WTC11 (cell line): Measurements from ENCODE around the gene GNAS-AS1. TPM values are rescaled to one million over a fixed set of nuclear protein-coding genes. Genes with fewer than 3 reads are reported as not detected.

Experiments used
- ATAC-seq: fragments of 200-7000 bp; cut with Tn5 transposase; 2 replicates; pipeline ENCODE4 v1.10.0; 2021; ENCODE audit warnings: mild to moderate bottlenecking, moderate library complexity
- CTCF ChIA-PET: fragments of 300-600 bp; sonication (Branson Sonifier 250); formaldehyde crosslinking; loops from one replicate; lab custom pipeline; 2021; ENCODE audit warnings: antibody characterized with exemption; lab: Charles Lee
- POLR2A ChIA-PET: fragments of 350-600 bp; sonication (Branson Sonifier 250); formaldehyde crosslinking; loops from one replicate; lab custom pipeline; 2021; ENCODE audit warnings: antibody characterized with exemption; lab: Charles Lee
- DNase-seq: peaks from one replicate; pipeline ENCODE4 v3.0.0; 2021; ENCODE audit warnings: low spot score
- H3K27ac Mint-ChIP-seq: 2 replicates; pipeline ENCODE4 v1.8.0; 2021; ENCODE audit warnings: mixed read lengths
- H3K27me3 Mint-ChIP-seq: 2 replicates; pipeline ENCODE4 v1.8.0; 2021; ENCODE audit warnings: low read depth, mild to moderate bottlenecking, moderate library complexity, mixed read lengths
- H3K36me3 Mint-ChIP-seq: 2 replicates; pipeline ENCODE4 v1.8.0; 2021; ENCODE audit warnings: mixed read lengths
- H3K4me1 Mint-ChIP-seq: 2 replicates; pipeline ENCODE4 v1.8.0; 2022; ENCODE audit warnings: mixed read lengths
- H3K4me3 Mint-ChIP-seq: 2 replicates; pipeline ENCODE4 v1.8.0; 2021; ENCODE audit warnings: mild to moderate bottlenecking, moderate library complexity, mixed read lengths
- H3K9me3 Mint-ChIP-seq: 2 replicates; pipeline ENCODE4 v1.8.0; 2021; ENCODE audit warnings: mixed read lengths
- AFF4 ChIP-seq: sonication (generic); formaldehyde crosslinking; IDR thresholded peaks from 2 replicates; pipeline ENCODE4 v1.8.1; 2023; ENCODE audit warnings: mild to moderate bottlenecking, missing genetic modification reagents, borderline replicate concordance
- CBFB ChIP-seq: sonication (generic); formaldehyde crosslinking; IDR thresholded peaks from 2 replicates; pipeline ENCODE4 v1.8.1; 2022; ENCODE audit warnings: mild to moderate bottlenecking, low read depth, missing genetic modification reagents
- E2F5 ChIP-seq: sonication (generic); formaldehyde crosslinking; IDR thresholded peaks from 2 replicates; pipeline ENCODE4 v1.8.1; 2022; ENCODE audit warnings: mild to moderate bottlenecking, moderate library complexity, missing genetic modification reagents
- ESRRA ChIP-seq: sonication (generic); formaldehyde crosslinking; IDR thresholded peaks from 2 replicates; pipeline ENCODE4 v1.8.1; 2022; ENCODE audit warnings: mild to moderate bottlenecking, missing genetic modification reagents, borderline replicate concordance
- FOXJ3 ChIP-seq: sonication (generic); formaldehyde crosslinking; IDR thresholded peaks from 2 replicates; pipeline ENCODE4 v1.9.0; 2021; ENCODE audit warnings: missing genetic modification reagents, mild to moderate bottlenecking, borderline replicate concordance
- HMGA2 ChIP-seq: fragments of 250-450 bp; sonication (Bioruptor Pico); IDR thresholded peaks from 2 replicates; pipeline ENCODE4 v1.4.0; 2021; ENCODE audit warnings: mild to moderate bottlenecking, moderate library complexity
- JAZF1 ChIP-seq: fragments of 250-450 bp; sonication (Bioruptor Pico); IDR thresholded peaks from 2 replicates; pipeline ENCODE4 v1.9.0; 2021; ENCODE audit warnings: moderate library complexity, mild to moderate bottlenecking, inconsistent platforms
- MXD4 ChIP-seq: fragments of 250-450 bp; sonication (Bioruptor Pico); IDR thresholded peaks from 2 replicates; pipeline ENCODE4 v1.8.0; 2021; ENCODE audit warnings: mild to moderate bottlenecking, moderate library complexity, borderline replicate concordance
- OVOL2 ChIP-seq: fragments of 250-450 bp; sonication (Bioruptor Pico); IDR thresholded peaks from 2 replicates; pipeline ENCODE4 v1.9.0; 2021; ENCODE audit warnings: mild to moderate bottlenecking, borderline replicate concordance
- PRRX2 ChIP-seq: fragments of 250-450 bp; sonication (Bioruptor Pico); IDR thresholded peaks from 2 replicates; pipeline ENCODE4 v1.8.0; 2021; ENCODE audit warnings: mild to moderate bottlenecking
- SMAD4 ChIP-seq: sonication (generic); formaldehyde crosslinking; IDR thresholded peaks from 2 replicates; pipeline ENCODE4 v1.8.0; 2022; ENCODE audit warnings: mild to moderate bottlenecking, missing genetic modification reagents
- SOX15 ChIP-seq: fragments of 250-450 bp; sonication (Bioruptor Pico); IDR thresholded peaks from 2 replicates; pipeline ENCODE4 v1.9.0; 2021; ENCODE audit warnings: mild to moderate bottlenecking
- TCF7 ChIP-seq: sonication (generic); formaldehyde crosslinking; IDR thresholded peaks from 2 replicates; pipeline ENCODE4 v1.8.0; 2022; ENCODE audit warnings: mild to moderate bottlenecking, low read depth, missing genetic modification reagents, moderate library complexity
- ZNF138 ChIP-seq: sonication (generic); formaldehyde crosslinking; conservative IDR thresholded peaks from 2 replicates; pipeline ENCODE4 v1.8.1; 2022; ENCODE audit warnings: mild to moderate bottlenecking, moderate library complexity, missing genetic modification reagents
- ZNF416 ChIP-seq: fragments of 250-450 bp; sonication (Bioruptor Pico); IDR thresholded peaks from 2 replicates; pipeline ENCODE4 v1.9.0; 2021; ENCODE audit warnings: mild to moderate bottlenecking, inconsistent platforms
- ZSCAN18 ChIP-seq: fragments of 250-450 bp; sonication (Bioruptor Pico); IDR thresholded peaks from 2 replicates; pipeline ENCODE4 v2.1.2; 2022; ENCODE audit warnings: mild to moderate bottlenecking, moderate library complexity
- total RNA-seq: library from RNA; stranded (reverse); gene quantifications from 3 replicates; pipeline ENCODE4 v1.2.3, GENCODE V29; 2021
- TF ChIP-seq, protein P1 (sequence below): fragments of 250-450 bp; sonication (Bioruptor Pico); conservative IDR thresholded peaks from 2 replicates; pipeline ENCODE4 v1.9.0; 2021; ENCODE audit warnings: mild to moderate bottlenecking
- TF ChIP-seq, protein P2 (sequence below): fragments of 250-450 bp; sonication (Bioruptor Pico); IDR thresholded peaks from 2 replicates; pipeline ENCODE4 v1.9.0; 2021; ENCODE audit warnings: moderate library complexity, mild to moderate bottlenecking, inconsistent platforms, borderline replicate concordance
- TF ChIP-seq, protein P3 (sequence below): sonication (generic); formaldehyde crosslinking; IDR thresholded peaks from 2 replicates; pipeline ENCODE4 v1.8.1; 2023; ENCODE audit warnings: mild to moderate bottlenecking, missing genetic modification reagents, moderate library complexity
- TF ChIP-seq, protein P4 (sequence below): sonication (generic); formaldehyde crosslinking; IDR thresholded peaks from 2 replicates; pipeline ENCODE4 v1.8.0; 2022; ENCODE audit warnings: missing genetic modification reagents

Gene GNAS-AS1
- total RNA-seq, 1 experiment from 2014 or later, result 12.2 TPM

GRCh38 chr20:58775371-58775770 lies 75.3 kb downstream of the GNAS-AS1 start:
- POLR2A ChIA-PET, result no interaction called here
- H3K4me3 Mint-ChIP-seq, result no peak overlapping the region
- peaks cover 30% of the 10 kb centered on the region for H3K27me3 Mint-ChIP-seq
- no peaks in the 10 kb centered on the region for H3K9me3 Mint-ChIP-seq
- TF ChIP-seq, protein P1, sequence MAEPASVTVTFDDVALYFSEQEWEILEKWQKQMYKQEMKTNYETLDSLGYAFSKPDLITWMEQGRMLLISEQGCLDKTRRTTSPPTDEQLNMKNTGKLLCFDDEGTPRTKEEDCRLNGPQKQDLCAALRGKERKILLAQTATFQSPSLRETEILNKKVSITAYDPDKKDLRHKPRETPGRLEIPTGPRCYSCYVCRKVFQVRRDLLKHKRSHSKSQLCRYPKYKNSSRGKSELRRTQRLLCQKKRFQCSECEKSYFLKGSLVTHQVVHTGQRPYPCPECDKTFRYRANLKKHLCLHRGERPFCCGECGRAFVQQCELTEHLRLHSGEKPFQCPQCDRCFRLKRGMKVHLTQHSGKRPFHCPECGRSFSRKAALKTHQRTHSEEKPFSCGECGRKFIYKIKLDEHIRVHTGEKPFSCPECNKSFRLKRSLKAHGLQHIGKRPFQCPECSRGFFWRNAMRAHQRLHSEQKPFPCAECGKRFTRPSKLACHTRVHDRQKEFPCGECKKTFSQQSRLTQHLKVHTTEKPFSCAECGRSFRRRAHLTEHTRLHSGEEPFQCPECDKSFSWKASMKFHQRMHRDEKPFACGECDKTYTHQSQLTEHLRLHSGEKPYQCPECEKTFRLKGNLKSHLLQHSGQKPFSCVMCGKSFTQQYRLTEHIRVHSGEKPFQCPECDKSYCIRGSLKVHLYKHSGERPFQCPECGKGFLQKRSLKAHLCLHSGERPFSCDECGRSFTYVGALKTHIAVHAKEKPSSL (CRISPR knock-in tag), result no peak
- TF ChIP-seq SOX15 (CRISPR knock-in tag) (no peak), CBFB (no peak), E2F5 (CRISPR knock-in tag) (no peak), SMAD4 (no peak), ZNF138 (CRISPR knock-in tag) (no peak), JAZF1 (CRISPR knock-in tag) (no peak), AFF4 (CRISPR knock-in tag) (no peak), TCF7 (CRISPR knock-in tag) (no peak), ZSCAN18 (CRISPR knock-in tag) (no peak), ESRRA (CRISPR knock-in tag) (no peak)
- TF ChIP-seq, protein P2, sequence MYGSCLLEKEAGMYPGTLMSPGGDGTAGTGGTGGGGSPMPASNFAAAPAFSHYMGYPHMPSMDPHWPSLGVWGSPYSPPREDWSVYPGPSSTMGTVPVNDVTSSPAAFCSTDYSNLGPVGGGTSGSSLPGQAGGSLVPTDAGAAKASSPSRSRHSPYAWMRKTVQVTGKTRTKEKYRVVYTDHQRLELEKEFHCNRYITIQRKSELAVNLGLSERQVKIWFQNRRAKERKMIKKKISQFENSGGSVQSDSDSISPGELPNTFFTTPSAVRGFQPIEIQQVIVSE, result no peak
- TF ChIP-seq, protein P3, sequence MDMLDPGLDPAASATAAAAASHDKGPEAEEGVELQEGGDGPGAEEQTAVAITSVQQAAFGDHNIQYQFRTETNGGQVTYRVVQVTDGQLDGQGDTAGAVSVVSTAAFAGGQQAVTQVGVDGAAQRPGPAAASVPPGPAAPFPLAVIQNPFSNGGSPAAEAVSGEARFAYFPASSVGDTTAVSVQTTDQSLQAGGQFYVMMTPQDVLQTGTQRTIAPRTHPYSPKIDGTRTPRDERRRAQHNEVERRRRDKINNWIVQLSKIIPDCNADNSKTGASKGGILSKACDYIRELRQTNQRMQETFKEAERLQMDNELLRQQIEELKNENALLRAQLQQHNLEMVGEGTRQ, result no peak
- TF ChIP-seq, all 79 proteins: peak for 0
- Mint-ChIP-seq H3K27ac (no peak overlapping the region), H3K36me3 (no peaks in the 10 kb centered on the region), H3K4me1 (no peaks in the 10 kb centered on the region; the same call in 1 of the 2 replicates)
- ATAC-seq, result no peak
- no peak for DNase-seq
- CTCF ChIA-PET, result no interaction called here

GRCh38 chr20:58774667-58775263 lies 75.9 kb downstream of the GNAS-AS1 start:
- no peaks in the 10 kb centered on the region for H3K36me3 Mint-ChIP-seq
- ChIA-PET CTCF (no interaction called here), POLR2A (no interaction called here)
- TF ChIP-seq MXD4, result no peak
- TF ChIP-seq ZNF416, result no peak
- TF ChIP-seq, protein P4, sequence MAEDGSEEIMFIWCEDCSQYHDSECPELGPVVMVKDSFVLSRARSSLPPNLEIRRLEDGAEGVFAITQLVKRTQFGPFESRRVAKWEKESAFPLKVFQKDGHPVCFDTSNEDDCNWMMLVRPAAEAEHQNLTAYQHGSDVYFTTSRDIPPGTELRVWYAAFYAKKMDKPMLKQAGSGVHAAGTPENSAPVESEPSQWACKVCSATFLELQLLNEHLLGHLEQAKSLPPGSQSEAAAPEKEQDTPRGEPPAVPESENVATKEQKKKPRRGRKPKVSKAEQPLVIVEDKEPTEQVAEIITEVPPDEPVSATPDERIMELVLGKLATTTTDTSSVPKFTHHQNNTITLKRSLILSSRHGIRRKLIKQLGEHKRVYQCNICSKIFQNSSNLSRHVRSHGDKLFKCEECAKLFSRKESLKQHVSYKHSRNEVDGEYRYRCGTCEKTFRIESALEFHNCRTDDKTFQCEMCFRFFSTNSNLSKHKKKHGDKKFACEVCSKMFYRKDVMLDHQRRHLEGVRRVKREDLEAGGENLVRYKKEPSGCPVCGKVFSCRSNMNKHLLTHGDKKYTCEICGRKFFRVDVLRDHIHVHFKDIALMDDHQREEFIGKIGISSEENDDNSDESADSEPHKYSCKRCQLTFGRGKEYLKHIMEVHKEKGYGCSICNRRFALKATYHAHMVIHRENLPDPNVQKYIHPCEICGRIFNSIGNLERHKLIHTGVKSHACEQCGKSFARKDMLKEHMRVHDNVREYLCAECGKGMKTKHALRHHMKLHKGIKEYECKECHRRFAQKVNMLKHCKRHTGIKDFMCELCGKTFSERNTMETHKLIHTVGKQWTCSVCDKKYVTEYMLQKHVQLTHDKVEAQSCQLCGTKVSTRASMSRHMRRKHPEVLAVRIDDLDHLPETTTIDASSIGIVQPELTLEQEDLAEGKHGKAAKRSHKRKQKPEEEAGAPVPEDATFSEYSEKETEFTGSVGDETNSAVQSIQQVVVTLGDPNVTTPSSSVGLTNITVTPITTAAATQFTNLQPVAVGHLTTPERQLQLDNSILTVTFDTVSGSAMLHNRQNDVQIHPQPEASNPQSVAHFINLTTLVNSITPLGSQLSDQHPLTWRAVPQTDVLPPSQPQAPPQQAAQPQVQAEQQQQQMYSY (CRISPR knock-in tag), result no peak
- TF ChIP-seq HMGA2, result no peak
- TF ChIP-seq OVOL2 (CRISPR knock-in tag), result no peak
- TF ChIP-seq, protein P3, result no peak
- no peak for TF ChIP-seq PRRX2
- TF ChIP-seq SMAD4, result no peak
- no peak for TF ChIP-seq FOXJ3 (CRISPR knock-in tag)
- H3K27ac Mint-ChIP-seq, result no peak overlapping the region
- H3K4me3 Mint-ChIP-seq, result no peak overlapping the region
- no peaks in the 10 kb centered on the region for H3K4me1 Mint-ChIP-seq
- DNase-seq (no peak), ATAC-seq (no peak)
- no peaks in the 10 kb centered on the region for H3K9me3 Mint-ChIP-seq
- H3K27me3 Mint-ChIP-seq, result peaks cover 28% of the 10 kb centered on the region
